Measurements from ENCODE around the gene STARD9. TPM values are rescaled to one million over a fixed set of nuclear protein-coding genes. Genes with fewer than 3 reads are reported as not detected.
"Not testable (repeated sequence)": the region's sequence is repeated elsewhere in the genome, so short reads cannot be mapped to it uniquely, and the experiment has no call there.

The STARD9 gene
- total and polyA plus RNA-seq, 2 donors from 2014 or later, result 1.1 to 7.2 TPM

DNA sequence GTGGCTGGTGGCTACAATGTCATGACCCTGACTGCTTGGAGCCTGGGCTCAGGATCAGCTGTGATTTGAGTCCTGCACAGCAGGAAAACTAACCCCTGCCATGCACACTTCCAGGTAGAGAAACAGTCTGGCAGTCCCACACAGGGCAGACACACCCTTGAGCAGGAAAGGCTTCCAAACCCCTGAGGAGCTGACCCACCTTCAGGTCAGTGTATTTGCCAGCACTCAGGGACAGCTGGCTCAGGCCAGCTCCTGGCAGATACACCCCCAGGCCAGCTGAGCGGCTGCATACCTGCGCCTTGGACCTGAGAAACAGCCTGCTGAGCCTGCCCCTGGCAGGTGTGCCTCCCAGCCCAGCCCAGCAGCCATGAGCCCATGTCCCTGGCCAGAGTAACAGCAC, 183.7 kb downstream of the STARD9 start:
- Histone ChIP-seq H3K4me3 (ENCODE audit: low read length in 3 of 3) (no peak overlapping the region), H3K9me3 (ENCODE audit: control insufficient read depth in 2 of 3, insufficient read depth in 1 of 3, low read length in 3 of 3) (peaks cover 0 to 8% (median 0%) of the 10 kb centered on the region in 3 donors), H3K27ac (ENCODE audit: low read depth in 2 of 2, low read length in 2 of 2) (no peak overlapping the region), H3K9ac (ENCODE audit: low read length in 3 of 3) (no peak overlapping the region), H3K27me3 (ENCODE audit: control insufficient read depth, insufficient read depth, low read length) (no peaks in the 10 kb centered on the region), H3K4me1 (ENCODE audit: control insufficient read depth in 2 of 3, insufficient read depth in 2 of 3, low read depth in 1 of 3, low read length in 3 of 3) (peaks cover 0 to 8% (median 0%) of the 10 kb centered on the region in 3 donors), H3K36me3 (ENCODE audit: control insufficient read depth in 2 of 3, insufficient read depth in 3 of 3, low read length in 3 of 3) (no peaks in the 10 kb centered on the region)
- FAIRE-seq, result no peak
- DNase-seq, result peak in 1 of 5 donors; percentile 82
- no peak for TF ChIP-seq CTCF (IDR thresholded peaks at IDR 0.05; ENCODE audit: borderline replicate concordance, extremely low read depth, insufficient read depth)
- intact Hi-C loops (cut with DNase I), result no loop called here

DNA sequence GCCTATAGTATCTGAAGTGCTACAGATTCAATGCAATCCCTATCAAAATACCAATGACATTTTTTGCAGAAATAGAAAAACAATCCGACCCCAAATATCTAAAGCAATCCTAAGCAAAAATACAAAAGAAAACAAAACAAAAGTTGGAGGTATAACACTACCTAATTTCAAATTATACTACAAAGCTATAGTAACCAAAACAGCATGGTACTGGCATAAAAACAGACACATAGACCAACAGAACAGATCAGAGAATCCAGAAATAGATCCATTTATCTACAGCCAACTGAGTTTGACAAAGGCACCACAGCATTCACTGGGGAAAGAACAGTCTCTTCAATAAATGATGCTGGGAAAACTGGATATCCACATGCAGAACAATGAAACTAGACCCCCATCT, 185.4 kb downstream of the STARD9 start:
- H3K27me3 ChIP-seq (ENCODE audit: control insufficient read depth, insufficient read depth, low read length), result no peaks in the 10 kb centered on the region
- FAIRE-seq, result no peak
- intact Hi-C loops (cut with DNase I), result no loop called here
- no peak overlapping the region for H3K4me3 ChIP-seq (ENCODE audit: low read length in 3 of 3)
- TF ChIP-seq CTCF (IDR thresholded peaks at IDR 0.05; ENCODE audit: borderline replicate concordance, extremely low read depth, insufficient read depth), result no peak
- no peaks in the 10 kb centered on the region for H3K36me3 ChIP-seq (ENCODE audit: control insufficient read depth in 2 of 3, insufficient read depth in 3 of 3, low read length in 3 of 3)
- peaks cover 0 to 8% (median 0%) of the 10 kb centered on the region in 3 donors for H3K4me1 ChIP-seq (ENCODE audit: control insufficient read depth in 2 of 3, insufficient read depth in 2 of 3, low read depth in 1 of 3, low read length in 3 of 3)
- peaks cover 0 to 8% (median 0%) of the 10 kb centered on the region in 3 donors for H3K9me3 ChIP-seq (ENCODE audit: control insufficient read depth in 2 of 3, insufficient read depth in 1 of 3, low read length in 3 of 3)
- H3K9ac ChIP-seq (ENCODE audit: low read length in 3 of 3), result no peak overlapping the region
- DNase-seq, result no peak
- no peak overlapping the region for H3K27ac ChIP-seq (ENCODE audit: low read depth in 2 of 2, low read length in 2 of 2)

DNA sequence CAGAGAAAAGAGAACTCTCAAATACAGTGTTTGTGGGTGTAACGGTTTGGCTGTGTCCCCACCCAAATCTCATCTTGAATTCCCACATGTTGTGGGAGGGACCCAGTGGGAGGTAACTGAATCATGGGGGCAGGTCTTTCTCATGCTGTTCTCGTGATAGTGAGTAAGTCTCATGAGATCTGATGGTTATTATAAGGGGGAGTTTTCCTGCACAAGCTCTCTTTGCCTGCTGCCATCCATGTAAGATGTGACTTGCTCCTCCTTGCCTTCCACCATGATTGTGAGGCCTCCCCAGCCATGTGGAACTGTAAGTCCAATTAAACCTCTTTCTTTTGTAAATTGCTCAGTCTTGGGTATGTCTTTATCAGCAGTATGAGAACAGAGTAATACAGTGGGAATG, 186.4 kb downstream of the STARD9 start:
- FAIRE-seq; H3K9me3 ChIP-seq (ENCODE audit: control insufficient read depth in 2 of 3, insufficient read depth in 1 of 3, low read length in 3 of 3); DNase-seq; H3K4me1 ChIP-seq (ENCODE audit: control insufficient read depth in 2 of 3, insufficient read depth in 2 of 3, low read depth in 1 of 3, low read length in 3 of 3); H3K4me3 ChIP-seq (ENCODE audit: low read length in 3 of 3); intact Hi-C loops (cut with DNase I); H3K27ac ChIP-seq (ENCODE audit: low read depth in 2 of 2, low read length in 2 of 2); H3K36me3 ChIP-seq (ENCODE audit: control insufficient read depth in 2 of 3, insufficient read depth in 3 of 3, low read length in 3 of 3); H3K9ac ChIP-seq (ENCODE audit: low read length in 3 of 3); H3K27me3 ChIP-seq (ENCODE audit: control insufficient read depth, insufficient read depth, low read length): not testable (repeated sequence)

DNA sequence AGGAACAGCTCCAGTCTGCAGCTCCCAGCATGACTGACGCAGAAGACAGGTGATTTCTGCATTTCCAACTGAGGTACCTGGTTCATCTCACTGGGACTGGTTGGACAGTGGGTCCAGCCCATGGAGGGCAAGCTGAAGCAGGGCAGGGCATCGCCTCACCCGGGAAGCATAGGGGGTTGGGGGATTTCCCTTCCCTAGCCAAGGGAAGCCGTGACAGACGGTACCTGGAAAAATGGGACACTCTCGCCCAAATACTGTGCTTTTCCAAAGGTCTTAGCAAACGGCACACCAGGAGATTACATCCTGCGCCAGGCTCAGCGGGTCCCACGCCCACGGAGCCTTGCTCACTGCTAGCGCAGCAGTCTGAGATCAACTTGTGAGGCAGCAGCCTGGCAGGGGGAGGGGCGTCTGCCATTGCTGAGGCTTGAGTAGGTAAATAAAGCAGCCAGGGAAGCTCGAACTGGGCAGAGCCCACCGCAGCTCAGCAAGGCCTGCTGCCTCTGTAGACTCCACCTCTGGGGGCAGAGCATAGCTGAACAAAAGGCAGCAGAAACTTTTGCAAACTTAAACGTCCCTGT, 188.8 kb downstream of the STARD9 start:
- DNase-seq; H3K27me3 ChIP-seq (ENCODE audit: control insufficient read depth, insufficient read depth, low read length); H3K4me1 ChIP-seq (ENCODE audit: control insufficient read depth in 2 of 3, insufficient read depth in 2 of 3, low read depth in 1 of 3, low read length in 3 of 3); intact Hi-C loops (cut with DNase I); H3K9me3 ChIP-seq (ENCODE audit: control insufficient read depth in 2 of 3, insufficient read depth in 1 of 3, low read length in 3 of 3); FAIRE-seq; H3K9ac ChIP-seq (ENCODE audit: low read length in 3 of 3); H3K4me3 ChIP-seq (ENCODE audit: low read length in 3 of 3); H3K36me3 ChIP-seq (ENCODE audit: control insufficient read depth in 2 of 3, insufficient read depth in 3 of 3, low read length in 3 of 3); H3K27ac ChIP-seq (ENCODE audit: low read depth in 2 of 2, low read length in 2 of 2): not testable (repeated sequence)

- H3K9ac ChIP-seq (ENCODE audit: low read length in 3 of 3); H3K4me1 ChIP-seq (ENCODE audit: control insufficient read depth in 2 of 3, insufficient read depth in 2 of 3, low read depth in 1 of 3, low read length in 3 of 3); DNase-seq; H3K4me3 ChIP-seq (ENCODE audit: low read length in 3 of 3); H3K9me3 ChIP-seq (ENCODE audit: control insufficient read depth in 2 of 3, insufficient read depth in 1 of 3, low read length in 3 of 3); H3K36me3 ChIP-seq (ENCODE audit: control insufficient read depth in 2 of 3, insufficient read depth in 3 of 3, low read length in 3 of 3); intact Hi-C loops (cut with DNase I); H3K27ac ChIP-seq (ENCODE audit: low read depth in 2 of 2, low read length in 2 of 2); H3K27me3 ChIP-seq (ENCODE audit: control insufficient read depth, insufficient read depth, low read length); FAIRE-seq: not testable (repeated sequence)
Measured at GRCh38 chr15:42766109-42766508, 190.7 kb downstream of the STARD9 start.

Other genes with a start within 250 kb of the STARD9 start
- gene CAPN3, start 216.1 kb upstream of the STARD9 start, total RNA-seq, result 12.9 TPM
- 39.7 TPM for gene CAPN3, start 216.1 kb upstream of the STARD9 start, polyA plus RNA-seq (ENCODE audit: insufficient read depth, low read depth, low replicate concordance)
- 52.0 TPM for gene ZNF106, start 84.5 kb upstream of the STARD9 start, total RNA-seq
- 7.2 TPM for gene ZNF106, start 84.5 kb upstream of the STARD9 start, polyA plus RNA-seq (ENCODE audit: insufficient read depth, low read depth, low replicate concordance)
- 55.0 TPM for gene SNAP23, start 80.0 kb upstream of the STARD9 start, total RNA-seq
- 34.1 TPM for gene SNAP23, start 80.0 kb upstream of the STARD9 start, polyA plus RNA-seq (ENCODE audit: insufficient read depth, low read depth, low replicate concordance)
- 21.1 TPM for gene LRRC57, start 26.8 kb upstream of the STARD9 start, total RNA-seq
- 8.6 TPM for gene LRRC57, start 26.8 kb upstream of the STARD9 start, polyA plus RNA-seq (ENCODE audit: insufficient read depth, low read depth, low replicate concordance)
- 17.4 TPM for gene HAUS2, start 26.8 kb upstream of the STARD9 start, total RNA-seq
- gene HAUS2, start 26.8 kb upstream of the STARD9 start, polyA plus RNA-seq (ENCODE audit: insufficient read depth, low read depth, low replicate concordance), result 6.6 TPM
- 13.1 TPM for gene CDAN1, start 161.5 kb downstream of the STARD9 start, total RNA-seq
- 7.0 TPM for gene CDAN1, start 161.5 kb downstream of the STARD9 start, polyA plus RNA-seq (ENCODE audit: insufficient read depth, low read depth, low replicate concordance)